DND-41 (cell line): ENCODE measurements around the gene HLA-C.

ENCODE experiments used
- ATAC-seq: fragments of 200-7000 bp; cut with Tn5 transposase; 3 replicates; pipeline ENCODE4 v1.9.1; 2021; ENCODE audit warnings: low read depth; ENCODE audit not compliant: insufficient read depth
- DNase-seq: peaks from one replicate; pipeline ENCODE4 v3.0.0-alpha.2; 2020
- H2AFZ ChIP-seq: 2 replicates; pipeline ENCODE4 v1.6.0; 2012; ENCODE audit warnings: low read depth, low read length
- H3K27ac ChIP-seq: 2 replicates; pipeline ENCODE4 v1.5.1; 2012; ENCODE audit warnings: low read length, inconsistent platforms
- H3K27me3 ChIP-seq: fragments of 200-600 bp; sonication (generic); 2 replicates; pipeline ENCODE4 v1.6.0; 2012; ENCODE audit warnings: low read length, mild to moderate bottlenecking, inconsistent platforms; ENCODE audit not compliant: insufficient read depth, poor library complexity
- H3K36me3 ChIP-seq: 2 replicates; pipeline ENCODE4 v1.5.1; 2012; ENCODE audit warnings: low read length, inconsistent platforms; ENCODE audit not compliant: insufficient read depth
- H3K4me1 ChIP-seq: 2 replicates; pipeline ENCODE4 v1.5.1; 2012; ENCODE audit warnings: mild to moderate bottlenecking, low read length; ENCODE audit not compliant: insufficient read depth
- H3K4me2 ChIP-seq: 2 replicates; pipeline ENCODE4 v1.6.0; 2012; ENCODE audit warnings: mild to moderate bottlenecking, moderate library complexity, low read length, inconsistent platforms; ENCODE audit not compliant: insufficient read depth
- H3K4me3 ChIP-seq, 2 experiments: fragments of 200-600 bp in 1 of 2; shearing (Covaris generic) in 1 of 2; 2 replicates each; pipeline ENCODE4 v1.5.1; 2012 to 2016; ENCODE audit warnings: inconsistent platforms in 2 of 2, low read length in 2 of 2, mild to moderate bottlenecking in 2 of 2, low read depth in 1 of 2, moderate library complexity in 1 of 2
- H3K79me2 ChIP-seq: 2 replicates; pipeline ENCODE4 v1.6.0; 2012; ENCODE audit warnings: low read length, inconsistent platforms; ENCODE audit not compliant: insufficient read depth
- H3K9ac ChIP-seq: 2 replicates; pipeline ENCODE4 v1.6.0; 2012; ENCODE audit warnings: low read depth, mild to moderate bottlenecking, inconsistent platforms, low read length, moderate library complexity
- H3K9me3 ChIP-seq: 2 replicates; pipeline ENCODE4 v1.5.1; 2012; ENCODE audit warnings: low read length, moderate library complexity, mild to moderate bottlenecking, inconsistent platforms; ENCODE audit not compliant: insufficient read depth, severe bottlenecking
- H4K20me1 ChIP-seq: 2 replicates; pipeline ENCODE4 v1.6.0; 2012; ENCODE audit warnings: low read length; ENCODE audit not compliant: insufficient read depth
- EZH2 ChIP-seq: IDR thresholded peaks from 3 replicates; pipeline ENCODE4 v1.6.1; 2012; ENCODE audit warnings: borderline replicate concordance, low read depth, mild to moderate bottlenecking, moderate library complexity, low read length, inconsistent platforms; ENCODE audit not compliant: severe bottlenecking
- TF ChIP-seq, protein P1 (sequence below): IDR thresholded peaks from 2 replicates; pipeline ENCODE4 v1.5.1; 2012; ENCODE audit warnings: borderline replicate concordance, low read length, moderate library complexity, mild to moderate bottlenecking; ENCODE audit not compliant: poor library complexity, severe bottlenecking; ENCODE audit errors: extremely low read depth

Gene HLA-C

GRCh38 chr6:31271641-31272357, at the start of gene HLA-C:
Gene HLA-C (minus strand): TSS chr6:31272092. CDS start chr6:31272071, 21 bp downstream.
- ATAC-seq = peak; percentile 98
- peak; percentile 93 for DNase-seq
- peaks cover 20% of the 10 kb centered on the region for H3K4me1 ChIP-seq
- H2AFZ ChIP-seq = peak within 1 kb of the TSS; percentile 88
- H3K79me2 ChIP-seq = peaks cover 8% of the 10 kb centered on the region
- H3K4me3 ChIP-seq = peak within 1 kb of the TSS; percentile 46 to 71; a peak in 3 of 4 replicates
- H4K20me1 ChIP-seq = peaks cover 9% of the 10 kb centered on the region; the same call in 1 of the 2 replicates
- H3K27ac ChIP-seq = peak within 1 kb of the TSS; percentile 73
- no peaks in the 10 kb centered on the region for H3K9me3 ChIP-seq
- peaks cover 24% of the 10 kb centered on the region for H3K36me3 ChIP-seq
- H3K4me2 ChIP-seq = peak within 1 kb of the TSS; percentile 85
- H3K9ac ChIP-seq = peak within 1 kb of the TSS; percentile 81
- TF ChIP-seq, protein P1, sequence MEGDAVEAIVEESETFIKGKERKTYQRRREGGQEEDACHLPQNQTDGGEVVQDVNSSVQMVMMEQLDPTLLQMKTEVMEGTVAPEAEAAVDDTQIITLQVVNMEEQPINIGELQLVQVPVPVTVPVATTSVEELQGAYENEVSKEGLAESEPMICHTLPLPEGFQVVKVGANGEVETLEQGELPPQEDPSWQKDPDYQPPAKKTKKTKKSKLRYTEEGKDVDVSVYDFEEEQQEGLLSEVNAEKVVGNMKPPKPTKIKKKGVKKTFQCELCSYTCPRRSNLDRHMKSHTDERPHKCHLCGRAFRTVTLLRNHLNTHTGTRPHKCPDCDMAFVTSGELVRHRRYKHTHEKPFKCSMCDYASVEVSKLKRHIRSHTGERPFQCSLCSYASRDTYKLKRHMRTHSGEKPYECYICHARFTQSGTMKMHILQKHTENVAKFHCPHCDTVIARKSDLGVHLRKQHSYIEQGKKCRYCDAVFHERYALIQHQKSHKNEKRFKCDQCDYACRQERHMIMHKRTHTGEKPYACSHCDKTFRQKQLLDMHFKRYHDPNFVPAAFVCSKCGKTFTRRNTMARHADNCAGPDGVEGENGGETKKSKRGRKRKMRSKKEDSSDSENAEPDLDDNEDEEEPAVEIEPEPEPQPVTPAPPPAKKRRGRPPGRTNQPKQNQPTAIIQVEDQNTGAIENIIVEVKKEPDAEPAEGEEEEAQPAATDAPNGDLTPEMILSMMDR = peak; percentile 35
- TF ChIP-seq EZH2 = no peak
- H3K27me3 ChIP-seq = no peaks in the 10 kb centered on the region

GRCh38 chr6:31321005-31321707, 49.3 kb upstream of the HLA-C start:
- no peaks in the 10 kb centered on the region for H4K20me1 ChIP-seq
- DNase-seq (no peak), ATAC-seq (no peak)
- no peaks in the 10 kb centered on the region for H3K79me2 ChIP-seq
- no peak overlapping the region for H3K4me3 ChIP-seq
- no peak for TF ChIP-seq EZH2
- TF ChIP-seq, protein P1 = no peak
- H3K27ac ChIP-seq = no peak overlapping the region
- no peak overlapping the region for H3K4me2 ChIP-seq
- no peaks in the 10 kb centered on the region for H3K4me1 ChIP-seq
- H3K9me3 ChIP-seq = no peaks in the 10 kb centered on the region
- no peak overlapping the region for H2AFZ ChIP-seq
- H3K36me3 ChIP-seq = no peaks in the 10 kb centered on the region
- H3K27me3 ChIP-seq = peaks cover 9% of the 10 kb centered on the region
- no peak overlapping the region for H3K9ac ChIP-seq

- H3K4me2 ChIP-seq = no peak overlapping the region
- H3K4me3 ChIP-seq = no peak overlapping the region
- ATAC-seq = no peak
- H4K20me1 ChIP-seq = no peaks in the 10 kb centered on the region
- H3K4me1 ChIP-seq = no peaks in the 10 kb centered on the region
- no peak overlapping the region for H2AFZ ChIP-seq
- no peak overlapping the region for H3K27ac ChIP-seq
- no peak for DNase-seq
- peaks cover 24% of the 10 kb centered on the region for H3K27me3 ChIP-seq
- TF ChIP-seq, protein P1 = no peak
- no peak for TF ChIP-seq EZH2
- H3K9ac ChIP-seq = no peak overlapping the region
- H3K79me2 ChIP-seq = no peaks in the 10 kb centered on the region
- no peaks in the 10 kb centered on the region for H3K9me3 ChIP-seq
- H3K36me3 ChIP-seq = no peaks in the 10 kb centered on the region
Observed at GRCh38 chr6:31317036-31317435, 45.1 kb upstream of the HLA-C start.
